HFFc6 (cell line): ENCODE data around the gene RBM33. TPM values are rescaled to one million over a fixed set of nuclear protein-coding genes. Genes with fewer than 3 reads are reported as not detected.

Experiments used
- DNase-seq: peaks from one replicate; pipeline ENCODE4 v3.0.0-alpha.2; 2018
- H3K27ac Mint-ChIP-seq: 2 replicates; pipeline ENCODE4 v1.8.0; 2020; ENCODE audit warnings: mild to moderate bottlenecking, mixed read lengths
- H3K27me3 Mint-ChIP-seq: 2 replicates; pipeline ENCODE4 v1.8.0; 2021; ENCODE audit warnings: mild to moderate bottlenecking, moderate library complexity, mixed read lengths; ENCODE audit not compliant: insufficient read depth
- H3K36me3 Mint-ChIP-seq: 2 replicates; pipeline ENCODE4 v1.8.0; 2021; ENCODE audit warnings: low read depth, mixed read lengths
- H3K4me1 Mint-ChIP-seq: 2 replicates; pipeline ENCODE4 v1.8.0; 2020; ENCODE audit warnings: low read depth, mixed read lengths
- H3K4me3 Mint-ChIP-seq: 2 replicates; pipeline ENCODE4 v1.8.0; 2020; ENCODE audit warnings: mild to moderate bottlenecking, moderate library complexity, mixed read lengths
- H3K9me3 Mint-ChIP-seq: 2 replicates; pipeline ENCODE4 v1.8.0; 2020; ENCODE audit warnings: mild to moderate bottlenecking, mixed read lengths
- total RNA-seq, 6 experiments: library from RNA; stranded (reverse); fragmentation: NEBNext Ultra II Directional; extraction: Animal tissue kit (Norgen Biotek cat#: 25700); gene quantifications; 2 replicates in 1 of 6; 3 replicates in 5 of 6; pipeline ENCODE4 v1.2.3, GENCODE V29; 2021
- TF ChIP-seq, protein P1 (sequence below): fragments of 200-600 bp; sonication (generic); IDR thresholded peaks from 2 replicates; pipeline ENCODE4 v1.5.0; 2021; ENCODE audit warnings: antibody characterized with exemption, mild to moderate bottlenecking

The RBM33 gene
- total RNA-seq, 6 experiments from 2014 or later, result 31.5 to 38.9 (median 34.5) TPM

GRCh38 chr7:155741082-155741481, 96.6 kb downstream of the RBM33 start:
- no peaks in the 10 kb centered on the region for H3K4me1 Mint-ChIP-seq
- no peak for DNase-seq
- H3K27ac Mint-ChIP-seq, result no peak overlapping the region
- TF ChIP-seq, protein P1, sequence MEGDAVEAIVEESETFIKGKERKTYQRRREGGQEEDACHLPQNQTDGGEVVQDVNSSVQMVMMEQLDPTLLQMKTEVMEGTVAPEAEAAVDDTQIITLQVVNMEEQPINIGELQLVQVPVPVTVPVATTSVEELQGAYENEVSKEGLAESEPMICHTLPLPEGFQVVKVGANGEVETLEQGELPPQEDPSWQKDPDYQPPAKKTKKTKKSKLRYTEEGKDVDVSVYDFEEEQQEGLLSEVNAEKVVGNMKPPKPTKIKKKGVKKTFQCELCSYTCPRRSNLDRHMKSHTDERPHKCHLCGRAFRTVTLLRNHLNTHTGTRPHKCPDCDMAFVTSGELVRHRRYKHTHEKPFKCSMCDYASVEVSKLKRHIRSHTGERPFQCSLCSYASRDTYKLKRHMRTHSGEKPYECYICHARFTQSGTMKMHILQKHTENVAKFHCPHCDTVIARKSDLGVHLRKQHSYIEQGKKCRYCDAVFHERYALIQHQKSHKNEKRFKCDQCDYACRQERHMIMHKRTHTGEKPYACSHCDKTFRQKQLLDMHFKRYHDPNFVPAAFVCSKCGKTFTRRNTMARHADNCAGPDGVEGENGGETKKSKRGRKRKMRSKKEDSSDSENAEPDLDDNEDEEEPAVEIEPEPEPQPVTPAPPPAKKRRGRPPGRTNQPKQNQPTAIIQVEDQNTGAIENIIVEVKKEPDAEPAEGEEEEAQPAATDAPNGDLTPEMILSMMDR, result no peak
- no peak overlapping the region for H3K4me3 Mint-ChIP-seq
- peaks cover 12% of the 10 kb centered on the region; the same call in 1 of the 2 replicates for H3K36me3 Mint-ChIP-seq
- no peaks in the 10 kb centered on the region for H3K9me3 Mint-ChIP-seq
- H3K27me3 Mint-ChIP-seq, result peaks cover 2% of the 10 kb centered on the region; the same call in 1 of the 2 replicates

GRCh38 chr7:155741805-155742204, 97.3 kb downstream of the RBM33 start:
- Mint-ChIP-seq H3K4me1 (no peaks in the 10 kb centered on the region), H3K36me3 (peaks cover 12% of the 10 kb centered on the region; the same call in 1 of the 2 replicates), H3K27ac (no peak overlapping the region), H3K4me3 (no peak overlapping the region), H3K9me3 (no peaks in the 10 kb centered on the region), H3K27me3 (peaks cover 2% of the 10 kb centered on the region; the same call in 1 of the 2 replicates)
- DNase-seq, result no peak
- TF ChIP-seq, protein P1, result no peak

DNA sequence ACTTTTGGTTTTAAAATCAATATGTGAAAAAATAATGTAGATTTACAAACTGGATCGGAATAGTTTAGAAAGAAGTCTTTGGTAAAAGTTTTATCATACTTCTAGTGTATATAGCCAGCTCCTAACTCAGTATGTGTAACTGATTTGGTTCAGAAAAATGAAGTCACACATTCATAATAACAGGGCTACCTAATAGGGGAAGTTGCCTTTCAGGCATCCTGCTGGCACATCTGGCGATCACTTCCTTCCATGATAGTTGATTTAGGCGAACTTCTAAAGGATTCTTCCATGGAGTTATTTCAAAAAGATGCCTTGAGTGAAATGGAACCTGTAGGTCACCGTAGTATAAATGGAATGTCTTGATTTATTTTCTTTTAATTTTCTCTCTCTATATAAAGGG, 98.7 kb downstream of the RBM33 start:
- Mint-ChIP-seq H3K4me1 (no peaks in the 10 kb centered on the region), H3K4me3 (no peak overlapping the region), H3K9me3 (no peaks in the 10 kb centered on the region), H3K36me3 (peaks cover 12% of the 10 kb centered on the region; the same call in 1 of the 2 replicates), H3K27me3 (peaks cover 2% of the 10 kb centered on the region; the same call in 1 of the 2 replicates), H3K27ac (no peak overlapping the region)
- no peak for DNase-seq
- TF ChIP-seq, protein P1, result no peak

GRCh38 chr7:155744971-155745683, 100.7 kb downstream of the RBM33 start:
- peaks cover 2% of the 10 kb centered on the region; the same call in 1 of the 2 replicates for H3K27me3 Mint-ChIP-seq
- H3K4me1 Mint-ChIP-seq, result peaks cover 9% of the 10 kb centered on the region; the same call in 1 of the 2 replicates
- H3K9me3 Mint-ChIP-seq, result no peaks in the 10 kb centered on the region
- H3K27ac Mint-ChIP-seq, result no peak overlapping the region
- no peak for DNase-seq
- H3K4me3 Mint-ChIP-seq, result no peak overlapping the region
- TF ChIP-seq, protein P1, result no peak
- H3K36me3 Mint-ChIP-seq, result peaks cover 8% of the 10 kb centered on the region; the same call in 1 of the 2 replicates

- H3K4me1 Mint-ChIP-seq, result peaks cover 14% of the 10 kb centered on the region; the same call in 1 of the 2 replicates
Observed at GRCh38 chr7:155745737-155746136, 101.3 kb downstream of the RBM33 start.

More at GRCh38 chr7:155745737-155746136, 101.3 kb downstream of the RBM33 start:
- TF ChIP-seq, protein P1, result no peak
- peaks cover 2% of the 10 kb centered on the region; the same call in 1 of the 2 replicates for H3K27me3 Mint-ChIP-seq
- H3K27ac Mint-ChIP-seq, result no peak overlapping the region
- no peak overlapping the region for H3K4me3 Mint-ChIP-seq
- H3K36me3 Mint-ChIP-seq, result peaks cover 8% of the 10 kb centered on the region; the same call in 1 of the 2 replicates
- no peak for DNase-seq
- no peaks in the 10 kb centered on the region for H3K9me3 Mint-ChIP-seq
